HG03108 (cell line): ENCODE measurements around the gene ZNF823.
"Not testable (repeated sequence)": the region's sequence is repeated elsewhere in the genome, so short reads cannot be mapped to it uniquely, and the experiment has no call there.

Experiments used
- ATAC-seq: cut with Tn5 transposase; IDR thresholded peaks from one replicate; pipeline ENCODE4 v1.9.1; 2021; ENCODE audit warnings: moderate library complexity; ENCODE audit not compliant: unreplicated experiment

Gene ZNF823

DNA sequence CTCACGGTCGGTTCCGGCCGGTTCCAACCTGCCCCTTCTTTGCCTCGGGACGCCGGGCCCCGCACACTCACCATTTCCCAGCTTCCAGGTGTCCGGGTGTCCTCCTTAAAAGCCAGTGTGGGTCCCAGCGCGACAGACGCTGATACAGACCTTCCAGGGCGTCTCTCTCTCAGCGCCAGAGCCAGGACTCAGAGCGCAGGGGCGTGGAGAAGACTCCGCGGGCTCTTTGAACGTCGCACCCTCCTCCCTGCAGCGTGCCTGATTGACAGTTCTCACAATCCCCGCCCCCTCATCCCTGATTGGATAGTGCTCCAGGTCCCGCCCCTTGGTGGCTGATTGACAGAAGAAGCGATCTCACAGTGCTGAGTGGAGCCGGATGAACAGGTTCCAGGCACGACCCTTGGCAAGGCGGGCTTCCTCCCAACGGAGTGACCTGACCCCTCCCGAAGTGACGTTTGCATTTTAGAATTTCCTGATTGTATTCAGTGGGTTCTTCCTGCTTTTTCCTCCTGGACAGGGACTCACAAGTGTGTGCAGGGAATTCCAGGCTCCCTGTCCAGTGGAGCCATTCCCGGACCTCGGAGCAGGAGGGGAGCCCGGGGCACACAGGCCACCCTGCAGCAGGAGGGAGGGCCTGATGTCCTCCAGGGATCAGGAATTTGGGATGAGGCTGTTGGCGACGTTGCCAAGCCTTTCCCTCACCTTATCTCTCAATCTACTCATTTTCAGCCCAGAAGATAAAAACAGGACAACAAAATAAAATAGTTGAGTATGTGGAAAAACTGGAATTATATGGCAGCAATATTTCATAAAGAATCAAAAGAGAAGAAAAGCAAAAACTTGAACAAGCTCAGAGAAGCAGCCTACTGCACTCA lies at the start of gene ZNF823:
TSS of gene ZNF823 (minus strand) at position 201 of the 875 bp plus-strand sequence. CDS start at position 74, 127 bp downstream.
- ATAC-seq, result peak; percentile 88

DNA sequence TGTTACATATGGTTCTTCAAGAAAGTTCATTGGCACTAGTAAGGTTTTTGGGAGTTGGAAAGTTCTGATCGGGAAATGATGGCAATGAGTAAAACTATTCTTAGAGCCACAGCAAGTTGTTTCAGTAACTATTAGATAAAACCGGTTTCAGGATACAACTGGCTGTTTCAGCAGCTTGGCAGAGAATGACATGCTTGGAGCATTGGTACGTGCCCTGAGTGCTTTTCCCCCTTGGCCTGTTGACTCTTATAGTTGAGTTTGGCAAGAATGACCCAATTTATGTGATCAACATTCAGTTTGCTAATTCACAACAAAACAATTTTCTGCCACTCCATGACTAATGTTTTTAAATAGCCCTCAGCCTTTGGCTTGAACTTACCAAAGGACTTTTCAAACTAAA lies 48.8 kb upstream of the ZNF823 start:
- no peak for ATAC-seq

DNA sequence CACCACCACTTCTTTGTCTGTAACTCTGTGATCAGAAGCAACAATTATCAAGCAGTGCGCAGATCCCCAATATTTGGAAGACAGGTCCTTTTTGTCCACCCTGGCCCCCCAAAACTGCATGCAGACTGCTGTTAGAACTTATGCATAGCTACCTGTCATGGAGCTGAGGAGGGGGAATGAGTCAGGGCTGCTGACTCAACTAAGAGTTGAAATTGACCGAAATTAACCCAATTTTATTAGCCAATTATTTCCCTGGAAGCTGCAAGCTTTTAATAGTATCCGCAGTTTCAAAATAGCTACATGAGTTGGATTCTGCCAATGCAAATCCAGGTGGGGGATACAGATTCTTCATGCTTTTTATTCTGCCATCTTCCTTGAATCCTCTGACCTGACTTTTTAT lies 45.6 kb upstream of the ZNF823 start:
- no peak for ATAC-seq

DNA sequence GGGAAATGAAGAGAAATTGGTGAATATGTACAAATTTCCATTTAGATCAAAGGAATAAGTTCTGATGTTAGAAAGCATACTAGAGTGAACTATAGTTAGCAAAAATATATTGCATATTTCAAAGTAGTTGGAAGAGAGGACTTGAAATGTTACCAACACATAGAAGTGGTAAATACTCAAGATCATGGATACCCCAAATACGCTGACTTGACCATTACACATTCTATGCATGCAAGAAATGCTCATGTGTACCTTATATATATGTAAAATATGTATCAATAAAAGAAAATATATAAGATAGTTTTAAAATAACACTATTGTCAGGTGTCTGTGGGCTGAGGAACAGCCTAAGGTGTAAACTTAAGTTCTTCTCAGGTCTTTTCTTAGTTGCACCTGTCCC lies 45.0 kb upstream of the ZNF823 start:
- ATAC-seq, result no peak

DNA sequence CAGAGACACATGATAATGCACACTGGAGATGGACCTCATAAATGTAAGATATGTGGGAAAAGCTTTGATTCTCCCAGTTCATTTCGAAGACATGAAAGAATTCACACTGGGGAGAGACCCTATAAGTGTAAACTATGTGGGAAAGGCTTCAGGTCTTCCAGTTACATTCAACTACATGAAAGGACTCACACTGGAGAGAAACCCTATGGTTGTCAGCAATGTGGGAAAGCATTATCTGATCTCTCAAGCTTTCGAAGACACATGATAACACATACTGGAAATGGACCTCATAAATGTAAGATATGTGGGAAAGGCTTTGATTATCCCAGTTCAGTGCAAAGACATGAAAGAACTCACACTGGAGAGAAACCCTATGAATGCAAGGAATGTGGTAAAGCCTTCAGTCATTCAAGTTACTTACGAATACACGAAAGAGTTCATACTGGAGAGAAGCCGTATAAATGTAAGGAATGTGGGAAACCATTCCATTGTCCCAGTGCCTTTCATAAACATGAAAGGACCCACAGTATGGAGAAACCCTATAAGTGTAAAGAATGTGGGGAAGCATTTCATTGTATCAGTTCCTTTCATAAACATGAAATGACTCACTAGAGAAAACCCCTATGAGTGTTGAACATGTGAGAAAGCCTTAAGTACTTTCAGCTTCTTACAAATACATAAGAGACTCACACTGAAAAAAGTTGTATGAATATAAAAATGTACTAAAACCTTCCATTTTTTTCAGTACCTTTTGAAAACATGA lies 42.7 kb upstream of the ZNF823 start:
- no peak for ATAC-seq

DNA sequence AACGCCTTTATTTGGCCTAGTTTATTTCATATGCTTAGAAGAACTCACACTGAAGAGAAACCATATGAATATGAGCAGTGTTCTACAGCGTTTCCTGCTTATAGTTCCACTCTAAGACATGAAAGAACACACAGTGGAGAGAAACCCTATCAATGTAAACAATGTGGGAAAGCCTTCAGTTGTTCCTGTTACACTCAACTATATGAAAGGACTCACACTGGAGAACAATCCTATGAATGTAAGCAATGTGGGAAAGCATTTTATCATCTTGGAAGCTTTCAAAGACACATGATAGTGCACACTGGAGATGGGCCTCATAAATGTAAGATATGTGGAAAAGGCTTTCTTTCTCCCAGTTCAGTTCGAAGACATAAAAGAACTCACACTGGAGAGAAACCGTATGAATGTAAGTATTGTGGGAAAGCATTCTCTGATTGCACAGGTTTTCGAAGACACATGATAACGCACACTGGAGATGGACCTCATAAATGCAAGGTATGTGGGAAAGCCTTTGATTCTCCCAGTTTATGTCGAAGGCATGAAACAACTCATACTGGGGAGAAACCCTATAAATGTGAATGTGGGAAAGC lies 41.8 kb upstream of the ZNF823 start:
- ATAC-seq, result no peak

DNA sequence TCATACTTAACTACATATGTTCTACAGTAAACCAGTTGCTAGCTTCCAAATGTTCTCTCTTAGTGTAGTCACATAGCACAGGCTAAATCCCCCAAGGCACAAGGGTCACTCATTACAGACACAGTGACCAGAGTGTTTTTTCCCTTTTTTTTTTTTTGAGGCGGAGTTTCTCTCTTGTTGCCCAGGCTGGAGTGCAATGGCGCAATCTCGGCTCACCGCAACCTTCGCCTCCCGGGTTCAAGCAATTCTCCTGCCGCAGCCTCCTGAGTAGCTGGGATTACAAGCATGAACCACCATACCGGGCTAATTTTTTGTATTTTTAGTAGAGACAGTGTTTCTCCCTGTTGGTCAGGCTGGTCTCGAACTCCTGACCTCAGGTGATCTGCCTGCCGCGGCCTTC lies 37.9 kb upstream of the ZNF823 start:
- not testable (repeated sequence) for ATAC-seq

DNA sequence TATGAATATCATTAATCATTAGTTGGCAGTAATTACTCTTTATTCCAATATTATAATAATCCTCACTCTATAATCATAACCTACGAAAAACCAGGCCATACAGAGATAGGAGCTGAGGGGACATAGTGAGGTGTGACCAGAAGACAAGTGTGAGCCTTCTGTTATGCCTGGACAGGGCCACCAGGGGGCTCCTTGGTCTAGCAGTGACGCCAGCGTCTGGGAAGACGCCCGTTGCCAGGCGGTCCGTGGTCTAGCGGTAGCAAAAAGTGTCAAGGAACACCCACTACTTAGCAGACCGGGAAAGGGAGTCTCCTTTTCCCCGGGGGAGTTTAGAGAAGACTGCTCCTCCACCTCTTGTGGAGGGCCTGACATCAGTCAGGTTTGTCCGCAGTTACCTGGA lies 32.8 kb upstream of the ZNF823 start:
- ATAC-seq, result not testable (repeated sequence)

DNA sequence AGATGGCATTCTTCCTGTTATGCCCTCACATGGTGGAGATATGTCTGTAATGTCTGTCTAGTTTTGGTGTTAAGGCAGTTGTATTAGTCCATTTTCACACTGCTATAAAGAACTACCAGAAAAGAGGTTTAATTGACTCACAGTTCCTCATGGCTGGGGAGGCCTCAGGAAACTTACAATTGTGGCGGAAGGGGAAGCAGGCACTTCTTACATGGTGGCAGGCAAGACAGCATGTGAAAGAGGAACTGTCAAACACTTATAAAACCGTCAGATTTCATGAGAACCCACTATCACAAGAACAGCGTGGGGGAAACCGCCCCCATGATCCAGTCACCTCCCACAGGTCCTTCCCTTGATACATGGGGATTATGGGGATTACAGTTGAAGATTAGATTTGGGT lies 31.2 kb upstream of the ZNF823 start:
- no peak for ATAC-seq

DNA sequence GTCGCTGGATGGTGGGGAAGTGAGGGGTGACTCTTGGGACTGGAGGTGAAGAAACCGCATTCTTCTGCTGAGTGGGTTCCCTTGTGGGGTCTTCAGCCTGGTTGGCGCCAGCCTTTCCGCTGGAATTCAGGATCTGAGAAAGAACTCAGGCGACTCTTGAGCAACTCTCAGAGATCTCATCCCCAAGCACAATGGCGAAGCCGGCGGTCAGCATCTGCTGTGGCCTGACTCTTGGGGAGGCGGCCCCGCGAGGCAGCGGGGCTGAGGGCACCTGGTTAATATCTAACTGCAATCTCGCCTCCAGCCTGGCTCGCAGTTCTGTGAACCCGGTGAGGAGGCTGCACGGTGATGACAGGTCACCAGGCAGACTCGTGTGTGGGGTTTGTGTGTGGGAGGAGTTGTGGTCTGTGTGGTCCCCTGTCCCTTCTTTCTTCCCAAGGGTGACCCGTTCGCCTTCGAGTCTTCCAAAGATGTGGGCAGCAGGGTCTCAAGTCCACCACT lies 28.9 kb upstream of the ZNF823 start:
- ATAC-seq, result no peak

DNA sequence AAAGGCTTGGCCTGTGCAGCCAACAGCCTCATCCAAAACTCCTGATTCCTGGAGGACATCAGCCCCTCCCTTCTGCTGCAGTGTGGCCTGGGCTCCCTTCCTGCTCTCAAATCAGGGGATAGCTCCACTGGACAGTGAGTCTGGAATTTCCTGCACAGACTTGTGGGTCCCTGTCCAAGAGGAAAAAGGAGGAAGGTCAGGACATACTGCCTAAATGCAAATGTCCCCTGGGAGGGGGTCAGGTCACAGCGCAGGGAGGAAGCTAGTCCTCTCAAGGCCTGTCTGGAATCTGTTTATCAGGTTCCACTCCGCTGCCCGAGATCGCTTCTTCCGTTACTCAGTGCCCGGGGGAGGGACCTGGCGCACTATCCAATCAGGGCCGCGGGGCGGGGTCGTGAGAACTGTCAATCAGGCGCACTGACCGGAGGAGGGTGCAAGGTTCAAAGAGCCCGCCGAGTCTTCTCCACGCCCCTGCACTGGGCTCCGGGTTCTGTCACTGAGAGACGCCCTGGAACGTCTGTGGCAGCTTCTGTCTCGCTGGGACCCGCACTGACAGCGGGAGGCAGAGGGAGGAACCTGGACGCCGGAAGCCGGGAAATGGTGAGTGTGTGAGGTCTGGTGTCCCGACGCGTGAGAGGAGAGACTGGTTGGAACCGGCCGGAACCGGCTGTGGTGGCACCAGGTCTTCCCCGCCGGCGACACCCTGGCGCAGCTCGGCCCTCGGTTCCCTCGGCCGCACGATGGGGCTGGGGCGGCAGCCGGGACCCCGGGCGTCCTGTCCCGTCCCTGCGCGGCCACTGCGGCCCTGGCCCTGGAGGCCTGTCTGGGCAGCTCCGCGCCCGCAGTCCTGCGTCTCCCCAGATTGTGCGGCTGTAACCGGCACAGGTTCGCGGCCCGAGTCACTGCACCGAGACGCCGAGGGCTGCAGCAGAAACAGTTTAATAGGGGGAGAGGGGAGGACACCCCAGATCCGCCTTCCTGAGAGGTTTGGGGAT lies 28.1 kb upstream of the ZNF823 start, which contains the start of gene ZNF441:
TSS of gene ZNF441 (plus strand) at position 404 of the 995 bp plus-strand sequence. CDS start at position 598, 194 bp downstream.
- peak; percentile 90 for ATAC-seq

DNA sequence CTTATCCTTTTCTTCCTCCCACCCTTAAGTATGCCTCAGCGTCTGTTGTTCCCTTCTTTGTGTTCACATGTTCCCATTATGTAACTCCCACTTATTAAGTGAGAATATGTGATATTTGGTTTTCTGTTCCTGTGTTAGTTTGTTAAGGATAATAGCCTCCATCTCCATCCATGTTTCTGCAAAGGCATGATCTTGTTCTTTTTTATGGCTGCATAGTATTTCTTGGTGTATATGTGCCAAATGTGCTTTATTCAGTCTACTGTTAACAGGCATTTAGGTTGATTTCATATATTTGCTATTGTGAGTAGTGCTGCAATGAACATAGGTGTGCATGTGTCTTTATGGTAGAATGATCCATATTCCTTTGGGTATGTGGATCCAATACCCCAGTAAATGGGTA lies 24.9 kb upstream of the ZNF823 start:
- ATAC-seq, result no peak

DNA sequence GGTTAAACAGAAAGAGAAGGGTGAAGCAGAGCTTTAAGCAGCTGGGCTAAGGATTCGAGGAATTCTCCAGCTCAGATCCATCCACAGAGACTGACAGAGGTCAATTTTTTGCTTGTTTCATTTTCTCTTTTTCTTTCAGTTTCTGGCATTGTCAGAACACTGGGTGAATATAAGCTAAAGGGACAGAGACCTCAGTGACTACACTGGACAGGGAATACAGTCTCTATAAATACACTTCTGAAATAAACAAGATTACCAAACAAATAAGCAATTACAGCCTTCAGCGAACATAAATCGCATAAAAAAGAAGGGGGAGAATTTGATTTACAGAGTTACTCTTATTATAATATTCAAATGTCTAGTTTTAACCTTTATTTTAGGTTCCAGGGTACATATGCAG lies 24.4 kb upstream of the ZNF823 start:
- no peak for ATAC-seq

DNA sequence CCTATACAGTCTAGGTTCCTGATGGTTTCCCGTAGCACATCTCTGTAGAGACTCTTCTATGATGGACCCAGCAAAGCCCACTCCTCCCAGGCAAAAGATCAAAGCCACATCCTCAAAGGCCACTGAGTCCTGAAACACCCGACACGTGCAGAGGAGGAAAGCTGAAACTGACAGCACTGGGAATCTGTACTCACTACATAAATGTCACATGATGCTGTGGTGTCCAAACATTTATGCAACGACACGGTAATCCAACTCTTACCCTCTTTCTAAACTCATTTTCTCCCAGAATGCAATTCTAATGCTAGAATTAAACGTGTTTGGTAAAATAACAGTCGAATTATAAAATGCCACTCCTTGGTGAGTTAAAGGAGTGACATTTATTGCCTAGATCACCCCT lies 21.1 kb upstream of the ZNF823 start:
- ATAC-seq, result no peak

DNA sequence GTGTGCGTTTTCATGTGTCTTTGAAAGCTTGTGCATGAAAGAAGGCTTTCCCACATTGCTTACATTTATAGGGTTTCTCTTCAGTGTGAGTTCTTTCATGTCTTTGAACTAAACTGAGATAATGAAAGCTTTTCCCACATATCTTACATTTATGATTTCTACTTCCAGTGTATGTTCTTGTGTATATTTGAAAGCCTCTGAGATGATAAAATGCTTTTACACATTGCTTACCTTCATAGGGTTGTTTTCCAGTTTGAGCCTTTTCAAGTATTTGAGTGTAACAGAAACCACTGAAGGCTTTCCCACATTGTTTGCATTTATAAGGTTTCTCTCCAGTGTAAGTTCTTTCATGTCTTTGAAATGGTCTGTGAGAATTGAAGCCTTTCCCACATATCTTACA lies 18.2 kb upstream of the ZNF823 start:
- no peak for ATAC-seq

DNA sequence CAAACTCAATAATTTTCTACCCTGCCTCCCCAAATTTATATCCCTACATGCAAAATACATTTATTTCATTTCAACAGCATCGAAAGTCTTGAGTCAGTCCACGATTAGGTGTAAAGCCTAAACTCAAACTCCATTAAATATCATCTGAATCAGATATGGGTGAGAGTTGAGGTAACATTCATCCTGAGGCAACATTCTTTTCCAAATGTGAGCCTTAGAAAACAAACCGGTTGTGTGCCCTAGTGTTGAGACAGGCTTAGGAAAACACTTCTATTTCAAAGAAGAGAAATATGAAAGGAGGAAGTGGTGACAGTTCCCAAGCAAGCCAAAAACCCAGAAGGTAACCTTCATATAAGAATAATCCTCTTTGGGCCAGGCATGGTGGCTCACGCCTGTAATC lies 15.9 kb upstream of the ZNF823 start:
- ATAC-seq, result no peak

DNA sequence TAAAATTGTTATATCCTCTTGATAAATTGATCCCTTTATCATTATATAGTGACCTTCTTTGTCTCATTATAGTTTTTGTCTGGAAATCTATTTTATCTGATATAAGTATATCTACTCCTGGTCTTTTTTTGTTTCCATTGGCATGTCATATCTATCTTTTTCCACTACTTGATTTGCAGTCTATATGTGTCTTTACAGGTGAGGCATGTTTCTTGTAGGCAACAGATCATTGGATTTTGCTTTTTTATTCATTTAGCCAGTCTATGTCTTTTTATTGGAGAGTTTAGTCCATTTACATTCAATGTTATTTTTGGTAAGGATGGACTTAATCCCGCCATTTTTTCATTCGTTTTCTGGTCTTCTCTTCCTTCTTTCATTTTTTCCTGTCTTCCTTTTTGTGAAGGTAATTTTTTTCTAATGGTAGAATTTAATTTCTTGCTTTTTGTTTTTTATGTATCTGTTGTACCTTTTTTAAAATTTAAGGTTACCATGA lies 13.5 kb upstream of the ZNF823 start:
- ATAC-seq, result no peak

DNA sequence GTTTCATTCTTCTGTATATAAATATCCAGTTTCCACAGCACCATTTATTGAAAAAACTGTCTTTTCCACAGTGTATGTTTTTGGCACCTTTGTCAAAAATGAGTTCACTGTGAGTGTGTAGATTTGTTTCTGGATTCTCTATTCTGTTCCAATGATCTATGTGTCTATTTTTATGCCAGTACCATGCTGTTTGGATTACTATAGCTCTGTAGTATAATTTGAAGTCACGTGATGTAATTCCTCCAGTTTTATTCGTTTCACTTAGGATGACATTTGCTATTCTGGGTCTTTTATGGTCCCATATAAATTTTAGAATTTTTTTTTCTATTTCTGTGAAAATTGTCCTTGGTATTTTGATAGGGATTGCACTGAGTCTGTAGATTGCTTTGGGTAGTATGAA lies 11.0 kb upstream of the ZNF823 start:
- ATAC-seq, result no peak

DNA sequence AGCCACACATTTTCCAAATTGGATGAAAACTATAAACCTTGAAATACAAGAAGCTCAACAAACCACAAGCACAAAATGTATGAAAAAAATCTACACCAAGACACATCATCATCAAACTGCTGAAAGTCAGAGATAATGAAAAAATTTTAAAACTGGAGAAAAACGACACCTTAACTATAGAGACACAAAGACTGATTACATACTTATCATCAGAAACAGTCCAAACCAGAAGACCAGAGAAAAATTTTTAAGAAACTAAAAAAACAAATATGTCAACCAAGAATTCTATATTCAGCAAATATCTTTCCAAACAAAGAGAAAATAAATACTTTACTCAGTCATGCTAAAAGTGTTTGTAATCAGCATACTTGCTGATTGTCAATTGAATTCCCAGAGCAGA lies 8.5 kb upstream of the ZNF823 start:
- ATAC-seq, result no peak

DNA sequence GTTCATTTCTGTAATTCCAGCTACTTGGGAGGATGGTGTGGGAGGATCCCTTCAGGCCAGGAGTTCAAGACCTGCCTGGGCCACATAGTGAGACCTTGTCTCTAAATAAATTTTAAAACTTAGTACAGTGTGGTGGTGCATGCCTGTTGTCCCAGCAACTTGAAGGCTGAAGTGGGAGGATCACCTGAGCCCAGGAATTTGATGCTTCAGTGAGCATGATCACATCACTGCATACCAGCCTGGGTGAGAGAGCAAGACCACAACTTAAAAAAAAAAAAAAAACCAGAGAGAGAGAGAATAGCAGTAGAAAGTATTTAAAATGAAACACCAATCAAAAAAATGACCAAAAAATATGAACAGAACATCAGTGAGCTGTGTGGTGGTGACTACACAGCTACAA lies 7.1 kb upstream of the ZNF823 start:
- ATAC-seq, result no peak
